Lung (tissue), 12 donors: ENCODE results near the gene FAM131A. TPM values are rescaled to one million over a fixed set of nuclear protein-coding genes. Genes with fewer than 3 reads are reported as not detected.

Experiments
- ATAC-seq: fragments of 200-7000 bp; cut with Tn5 transposase; one replicate; pipeline ENCODE4 v1.9.1; 2020; ENCODE audit warnings: moderate number of reproducible peaks; ENCODE audit not compliant: insufficient read depth, low FRiP score
- DNase-seq, 3 donors: peaks; one replicate each; pipeline ENCODE4 v3.0.0-alpha.2; 2013 to 2017
- H3K27ac ChIP-seq, 2 donors: one replicate each; pipeline ENCODE4 v1.5.1; 2013; ENCODE audit warnings: mild to moderate bottlenecking in 2 of 2, moderate library complexity in 2 of 2, control low read depth in 1 of 2, inconsistent platforms in 1 of 2, low read depth in 1 of 2, low read length in 1 of 2
- H3K27me3 ChIP-seq, 3 donors: one replicate each; pipeline ENCODE4 v1.5.1; 2013; ENCODE audit warnings: low read length in 2 of 3; ENCODE audit not compliant: control insufficient read depth in 3 of 3, insufficient read depth in 3 of 3
- H3K36me3 ChIP-seq, 4 donors: one replicate each; pipeline ENCODE4 v1.5.1; 2013; ENCODE audit warnings: low read length in 4 of 4, mild to moderate bottlenecking in 1 of 4, moderate library complexity in 1 of 4; ENCODE audit not compliant: control insufficient read depth in 4 of 4, insufficient read depth in 4 of 4
- H3K4me1 ChIP-seq, 5 donors: one replicate each; pipeline ENCODE4 v1.5.1; 2013; ENCODE audit warnings: low read length in 5 of 5, mild to moderate bottlenecking in 2 of 5, moderate library complexity in 1 of 5; ENCODE audit not compliant: control insufficient read depth in 5 of 5, insufficient read depth in 5 of 5
- H3K4me3 ChIP-seq: one replicate; pipeline ENCODE4 v1.5.1; 2013; ENCODE audit warnings: mild to moderate bottlenecking, control low read depth, moderate library complexity
- H3K9ac ChIP-seq, 2 donors: one replicate each; pipeline ENCODE4 v1.5.1; 2013; ENCODE audit warnings: low read length in 2 of 2, control low read depth in 1 of 2; ENCODE audit not compliant: insufficient read depth in 1 of 2
- H3K9me3 ChIP-seq, 4 donors: one replicate each; pipeline ENCODE4 v1.5.1; 2013; ENCODE audit warnings: low read length in 3 of 4, mild to moderate bottlenecking in 1 of 4, moderate library complexity in 1 of 4; ENCODE audit not compliant: control insufficient read depth in 4 of 4, insufficient read depth in 3 of 4
- WGBS, 2 donors: extraction: QIAGEN DNeasy Blood & Tissue Kit; methylation state at CpG; one replicate each; pipeline ENCODE4 v1.1.7; 2013; 5-methylcytosine and 5-hydroxymethylcytosine counted together
- polyA plus RNA-seq, 2 donors: library from polyadenylated mRNA; stranded (reverse); fragments of 200-250 nt; gene quantifications; one replicate each; pipeline ENCODE4 v1.2.1, GENCODE V29; 2013
- total RNA-seq, 2 donors: library from RNA; depleted of rRNA in 1 of 2; stranded (reverse); fragments of >200 nt in 1 of 2; gene quantifications; one replicate each; pipeline ENCODE4 v1.2.1, GENCODE V29; 2014 to 2021
- TF ChIP-seq, protein P1 (sequence below): IDR thresholded peaks from 2 replicates; pipeline ENCODE4 v1.5.1; 2012; ENCODE audit warnings: mild to moderate bottlenecking; ENCODE audit errors: control extremely low read depth, extremely low read depth
- donor health status: control.
- donor health status: control.
- donor health status: Bipolar disorder and iron deficiency.
- donor health status: healthy.
- donor health status: DM: yes; HTN: yes; CAD: no.

The FAM131A gene
- total and polyA plus RNA-seq, 4 donors: 12.9 to 21.4 (median 15.7) TPM

DNA sequence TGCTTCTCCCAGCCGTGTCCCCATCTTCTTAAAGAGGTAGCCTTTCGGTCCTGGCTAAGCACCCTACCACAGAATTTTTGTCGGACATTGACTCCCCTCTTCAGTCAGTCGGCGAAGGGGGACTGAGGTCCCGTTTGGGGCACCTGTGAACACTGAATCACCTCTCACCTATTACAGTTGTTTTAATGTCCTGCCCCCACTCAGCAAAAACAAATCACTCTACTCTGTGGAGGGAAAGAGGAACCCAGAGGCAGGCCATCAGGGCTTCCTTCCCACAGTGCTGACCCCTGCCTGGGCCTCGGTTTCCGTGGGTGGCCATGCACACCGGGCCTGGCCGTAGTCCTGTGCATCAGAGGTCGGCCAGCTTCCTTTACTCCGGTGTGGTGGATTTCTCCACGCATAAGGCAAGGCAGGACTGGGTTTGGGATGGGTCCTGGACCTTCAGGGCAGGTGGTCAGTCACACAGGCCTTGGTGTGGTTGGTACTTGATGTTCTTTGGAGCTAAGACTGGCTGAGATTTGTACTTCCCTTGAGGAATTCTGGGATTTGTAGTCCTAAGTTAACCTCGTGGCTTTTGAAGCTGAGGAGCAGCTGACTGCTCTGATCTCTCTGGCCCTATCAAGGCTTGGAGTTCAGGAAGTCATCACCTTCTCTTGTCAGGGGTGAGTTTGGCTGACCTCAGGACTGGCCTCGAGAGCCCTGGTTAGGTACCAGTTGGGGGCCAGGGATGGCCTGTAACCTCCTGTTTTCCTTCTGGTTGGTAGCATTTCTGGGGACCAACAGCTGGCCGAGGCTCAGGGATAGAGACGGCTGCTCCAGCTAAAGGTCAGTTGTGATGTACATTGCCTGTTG lies 627 bp upstream of the FAM131A start:
- H3K36me3 ChIP-seq: peaks cover 7 to 29% (median 25%) of the 10 kb centered on the region in 4 donors
- H3K9me3 ChIP-seq: no peaks in the 10 kb centered on the region
- ATAC-seq (no peak), DNase-seq (peak in 2 of 3 donors; percentile 59 to 68)
- WGBS, 2 donors: 21 to 23% methylated on average over 17 of the region's 17 CpGs
- H3K4me3 ChIP-seq: peak overlapping the region; percentile 62
- peaks cover 3 to 32% (median 17%) of the 10 kb centered on the region in 5 donors for H3K4me1 ChIP-seq
- H3K27ac ChIP-seq: peak overlapping the region; percentile 88 to 96
- TF ChIP-seq, protein P1, sequence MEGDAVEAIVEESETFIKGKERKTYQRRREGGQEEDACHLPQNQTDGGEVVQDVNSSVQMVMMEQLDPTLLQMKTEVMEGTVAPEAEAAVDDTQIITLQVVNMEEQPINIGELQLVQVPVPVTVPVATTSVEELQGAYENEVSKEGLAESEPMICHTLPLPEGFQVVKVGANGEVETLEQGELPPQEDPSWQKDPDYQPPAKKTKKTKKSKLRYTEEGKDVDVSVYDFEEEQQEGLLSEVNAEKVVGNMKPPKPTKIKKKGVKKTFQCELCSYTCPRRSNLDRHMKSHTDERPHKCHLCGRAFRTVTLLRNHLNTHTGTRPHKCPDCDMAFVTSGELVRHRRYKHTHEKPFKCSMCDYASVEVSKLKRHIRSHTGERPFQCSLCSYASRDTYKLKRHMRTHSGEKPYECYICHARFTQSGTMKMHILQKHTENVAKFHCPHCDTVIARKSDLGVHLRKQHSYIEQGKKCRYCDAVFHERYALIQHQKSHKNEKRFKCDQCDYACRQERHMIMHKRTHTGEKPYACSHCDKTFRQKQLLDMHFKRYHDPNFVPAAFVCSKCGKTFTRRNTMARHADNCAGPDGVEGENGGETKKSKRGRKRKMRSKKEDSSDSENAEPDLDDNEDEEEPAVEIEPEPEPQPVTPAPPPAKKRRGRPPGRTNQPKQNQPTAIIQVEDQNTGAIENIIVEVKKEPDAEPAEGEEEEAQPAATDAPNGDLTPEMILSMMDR: no peak
- H3K27me3 ChIP-seq: no peaks in the 10 kb centered on the region
- peak overlapping the region; percentile 66 to 82 for H3K9ac ChIP-seq

DNA sequence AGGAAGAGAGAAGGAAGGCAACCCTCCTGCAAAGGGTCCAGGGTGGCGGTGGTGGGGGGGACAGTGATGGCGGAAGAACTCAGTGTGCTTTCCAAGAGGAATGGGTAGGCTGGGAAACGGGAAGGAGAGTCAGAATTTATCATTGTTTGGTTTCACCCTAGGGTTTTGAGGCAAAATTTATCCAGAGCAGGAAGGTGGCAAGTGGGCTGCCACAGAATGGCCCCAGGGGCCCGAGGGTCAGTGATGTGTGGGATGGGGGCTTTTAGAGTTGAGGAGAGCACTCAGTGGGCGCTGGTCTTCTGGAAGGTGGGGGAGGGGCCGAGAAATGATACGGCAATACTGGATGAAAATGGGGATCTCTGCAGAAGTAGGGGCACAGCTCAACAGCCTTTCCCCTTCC lies 581 bp downstream of the FAM131A start:
- no peak overlapping the region for H3K9ac ChIP-seq
- H3K27ac ChIP-seq: peak overlapping the region; percentile 43 to 88
- ATAC-seq: no peak
- TF ChIP-seq, protein P1: no peak
- H3K9me3 ChIP-seq: no peaks in the 10 kb centered on the region
- peaks cover 7 to 25% (median 20%) of the 10 kb centered on the region in 4 donors for H3K36me3 ChIP-seq
- H3K27me3 ChIP-seq: no peaks in the 10 kb centered on the region
- peaks cover 3 to 30% (median 17%) of the 10 kb centered on the region in 5 donors for H3K4me1 ChIP-seq
- DNase-seq: no peak
- H3K4me3 ChIP-seq: no peak overlapping the region
- 76 to 87% methylated on average over 7 of the region's 7 CpGs for WGBS, 2 donors

DNA sequence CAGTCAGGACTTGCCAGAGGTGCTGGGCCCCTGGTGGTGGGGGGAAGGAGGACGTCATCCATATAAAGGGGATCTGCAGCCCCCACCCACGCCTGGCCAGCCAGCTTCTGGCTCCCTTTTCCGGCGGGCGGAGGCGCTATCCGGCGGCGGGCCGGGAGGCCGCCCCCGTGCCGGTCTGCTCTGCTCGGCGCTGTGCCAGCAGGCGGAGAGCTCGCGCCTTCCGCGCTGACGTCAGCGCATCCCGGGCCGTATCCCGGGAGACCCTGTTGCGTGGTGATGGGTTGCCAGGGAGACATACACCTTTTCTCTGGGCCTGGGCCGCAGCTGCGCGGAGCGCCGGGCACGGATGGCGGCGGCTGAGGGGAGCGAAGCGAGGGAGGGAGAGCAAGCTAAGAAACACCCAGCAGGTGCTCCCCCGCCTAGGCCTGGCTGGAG lies 1.1 kb downstream of the FAM131A start:
- H3K4me1 ChIP-seq: peaks cover 3 to 30% (median 17%) of the 10 kb centered on the region in 5 donors
- ATAC-seq (no peak), DNase-seq (peak; percentile 74 to 86 (median 80))
- TF ChIP-seq, protein P1: no peak
- H3K4me3 ChIP-seq: no peak overlapping the region
- peaks cover 8 to 25% (median 20%) of the 10 kb centered on the region in 4 donors for H3K36me3 ChIP-seq
- H3K9me3 ChIP-seq: no peaks in the 10 kb centered on the region
- peak overlapping the region; percentile 43 to 88 for H3K27ac ChIP-seq
- no peak overlapping the region for H3K9ac ChIP-seq
- 36 to 48% methylated on average over 28 to 37 of the region's 37 CpGs for WGBS, 2 donors
- H3K27me3 ChIP-seq: no peaks in the 10 kb centered on the region
